Transverse colon (tissue), 4 donors: ENCODE data around the gene MYH7. TPM values are rescaled to one million over a fixed set of nuclear protein-coding genes. Genes with fewer than 3 reads are reported as not detected.

Experiments
- DNase-seq: peaks from one replicate; pipeline ENCODE4 v3.0.0-alpha.2; 2019
- H3K27ac ChIP-seq, 4 donors: fragments of 200-600 bp; sonication (generic); 2 replicates each; pipeline ENCODE4 v1.5.1; 2016 to 2018; ENCODE audit warnings: inconsistent platforms in 4 of 4
- H3K27me3 ChIP-seq: fragments of 200-600 bp; sonication (generic); 2 replicates; pipeline ENCODE4 v1.5.1; 2017; ENCODE audit warnings: inconsistent platforms
- H3K36me3 ChIP-seq, 4 donors: fragments of 200-600 bp; sonication (generic); 2 replicates each; pipeline ENCODE4 v1.5.1; 2017 to 2019; ENCODE audit warnings: inconsistent platforms in 4 of 4
- H3K4me1 ChIP-seq, 4 donors: fragments of 200-600 bp; sonication (generic); 2 replicates each; pipeline ENCODE4 v1.5.1; 2017 to 2020; ENCODE audit warnings: inconsistent platforms in 4 of 4
- H3K4me3 ChIP-seq, 4 donors: fragments of 200-600 bp; sonication (generic); 1 replicate in 1 of 4; 2 replicates in 3 of 4; pipeline versions ENCODE4 v1.5.1 to v1.6.1; 2017 to 2019; ENCODE audit warnings: inconsistent platforms in 4 of 4
- H3K9me3 ChIP-seq, 2 donors: fragments of 200-600 bp; sonication (generic); 2 replicates each; pipeline ENCODE4 v1.5.1; 2017 to 2019; ENCODE audit warnings: inconsistent platforms in 2 of 2
- EP300 ChIP-seq: sonication (generic); formaldehyde crosslinking; IDR thresholded peaks from one replicate; pipeline ENCODE4 v1.6.1; 2017; ENCODE audit warnings: antibody characterized with exemption, low read depth
- POLR2A ChIP-seq: fragments of 450-650 bp; IDR thresholded peaks from one replicate; pipeline ENCODE4 v1.6.1; 2016; ENCODE audit warnings: antibody characterized with exemption, mild to moderate bottlenecking, moderate library complexity
- POLR2AphosphoS5 ChIP-seq, 3 donors: sonication (generic); formaldehyde crosslinking; IDR thresholded peaks; one replicate each; pipeline ENCODE4 v1.6.1; 2016; ENCODE audit warnings: antibody characterized with exemption in 3 of 3
- WGBS, 2 donors: methylation state at CpG; one replicate each; pipeline ENCODE4 v1.1.5; 2018; ENCODE audit warnings: low coverage in 1 of 2; 5-methylcytosine and 5-hydroxymethylcytosine counted together
- in situ Hi-C, 4 donors: fragments of 200-750 bp; cut with MboI; loops; one replicate each; pipeline versions ENCODE4 v1.15.0 to v1.15.1; 2017; ENCODE audit warnings: low sequenced_read_pairs in 3 of 4, low pct_ligation_motif_present in 1 of 4, low pct_unique_long_range_greater_than_20kb in 1 of 4
- intact Hi-C: fragments of 100-400 bp; cut with DNase I; formaldehyde crosslinking; loops from one replicate; pipeline ENCODE4 v1.15.1; 2023; ENCODE audit warnings: low total_unique reads
- total RNA-seq, 4 donors: library from RNA; depleted of rRNA; stranded (reverse); fragments of >200 nt; gene quantifications; one replicate each; pipeline ENCODE4 v1.1.0, GENCODE V29; 2016
- TF ChIP-seq, protein P1 (sequence below), 5 experiments: fragments of 200-600 bp in 3 of 5; fragments of 450-650 bp in 2 of 5; sonication (generic) in 3 of 5; IDR thresholded peaks; 1 replicate in 2 of 5; 2 replicates in 3 of 5; pipeline ENCODE4 v1.5.1; 2016 to 2017; ENCODE audit warnings: antibody characterized with exemption in 5 of 5, inconsistent platforms in 3 of 5, mild to moderate bottlenecking in 2 of 5, moderate library complexity in 1 of 5

MYH7 gene
- total RNA-seq, 4 donors from 2014 or later = 0.64 to 2.9 TPM; not detected in 2

DNA sequence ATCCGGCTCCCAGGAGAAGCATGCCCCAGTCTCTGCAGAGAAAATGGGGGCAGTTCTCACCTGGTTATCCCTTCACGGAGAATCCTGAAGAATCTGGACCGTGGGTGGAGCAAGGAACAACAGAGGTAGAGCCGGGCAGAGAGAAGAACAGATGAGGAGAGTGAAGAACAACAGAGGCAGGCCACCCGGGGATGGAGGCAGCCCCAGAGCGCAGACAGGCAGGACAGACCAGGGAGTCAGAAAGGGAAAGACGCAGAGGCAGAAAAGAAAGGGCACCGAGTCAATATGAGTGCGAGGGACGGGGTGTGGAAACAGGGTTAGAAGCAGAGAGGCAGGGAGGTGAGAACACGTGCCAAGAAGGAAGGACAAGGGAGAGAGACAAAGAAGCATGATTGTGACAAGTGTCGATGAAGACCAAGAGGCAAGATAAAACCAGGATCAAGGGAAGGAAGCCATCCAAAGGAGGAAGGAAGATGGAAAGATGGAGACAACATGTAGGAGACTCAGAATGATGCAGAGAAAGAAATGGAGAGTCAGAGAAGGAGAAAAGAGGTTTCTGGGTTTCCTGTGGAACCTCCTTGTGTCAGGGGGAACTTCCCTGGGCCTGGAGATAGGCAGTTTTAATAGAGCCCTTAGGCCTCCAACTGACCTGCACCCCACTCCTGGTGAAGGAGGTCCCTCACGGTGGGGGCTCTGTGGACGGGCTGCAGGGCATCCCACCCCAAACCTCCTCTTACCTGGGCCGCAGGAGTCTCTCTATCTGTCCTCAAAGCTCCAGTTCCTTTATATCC lies 27.7 kb downstream of the MYH7 start, which contains the start of gene MYH6:
Gene MYH6, minus strand, starts transcription at position 758 of the 791 bp plus-strand sequence. CDS start 1,050 bp downstream, outside the sequence.
- WGBS, 2 donors = 66 to 73% methylated on average over 10 to 15 of the region's 15 CpGs
- in situ Hi-C loops = no loop called here
- H3K27me3 ChIP-seq = no peaks in the 10 kb centered on the region

DNA sequence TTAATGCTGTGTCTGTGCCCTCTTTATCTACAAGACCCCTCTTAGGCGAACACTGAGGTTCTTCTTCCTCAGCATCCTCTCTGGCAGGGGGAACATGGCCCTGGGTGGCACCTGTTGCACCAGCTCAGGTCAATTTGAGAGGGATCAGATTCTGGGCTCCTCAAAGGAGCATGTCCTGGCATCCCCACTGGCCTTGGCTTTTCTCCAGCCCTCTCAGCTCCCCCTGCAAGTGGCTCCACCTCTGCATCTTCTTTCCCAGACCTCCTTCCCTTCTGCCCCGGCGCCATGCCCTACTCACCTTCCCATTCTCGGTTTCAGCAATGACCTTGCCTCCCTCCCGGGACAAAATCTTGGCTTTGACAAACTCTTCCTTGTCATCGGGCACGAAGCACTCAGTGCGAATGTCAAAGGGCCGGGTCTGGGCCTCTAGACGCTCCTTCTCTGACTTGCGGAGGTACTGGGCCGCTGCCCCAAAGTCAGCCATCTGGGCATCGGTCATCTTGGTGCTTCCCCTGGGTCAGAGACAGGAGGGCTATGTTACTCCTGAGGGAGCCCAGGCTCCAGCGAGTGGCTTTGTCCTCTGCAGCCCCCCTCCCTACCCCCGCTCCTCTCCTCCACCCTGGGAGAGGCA lies 28.6 kb downstream of the MYH7 start:
- Histone ChIP-seq H3K4me1 (no peaks in the 10 kb centered on the region), H3K27ac (no peak overlapping the region), H3K4me3 (no peak overlapping the region), H3K9me3 (no peaks in the 10 kb centered on the region), H3K36me3 (no peaks in the 10 kb centered on the region), H3K27me3 (peaks cover 4% of the 10 kb centered on the region)
- WGBS, 2 donors = 82 to 88% methylated on average over 7 to 15 of the region's 15 CpGs
- DNase-seq = no peak
- TF ChIP-seq POLR2A = no peak
- TF ChIP-seq EP300 = no peak
- no peak for TF ChIP-seq POLR2AphosphoS5 (IDR thresholded peaks at IDR 0.05)
- TF ChIP-seq, protein P1, sequence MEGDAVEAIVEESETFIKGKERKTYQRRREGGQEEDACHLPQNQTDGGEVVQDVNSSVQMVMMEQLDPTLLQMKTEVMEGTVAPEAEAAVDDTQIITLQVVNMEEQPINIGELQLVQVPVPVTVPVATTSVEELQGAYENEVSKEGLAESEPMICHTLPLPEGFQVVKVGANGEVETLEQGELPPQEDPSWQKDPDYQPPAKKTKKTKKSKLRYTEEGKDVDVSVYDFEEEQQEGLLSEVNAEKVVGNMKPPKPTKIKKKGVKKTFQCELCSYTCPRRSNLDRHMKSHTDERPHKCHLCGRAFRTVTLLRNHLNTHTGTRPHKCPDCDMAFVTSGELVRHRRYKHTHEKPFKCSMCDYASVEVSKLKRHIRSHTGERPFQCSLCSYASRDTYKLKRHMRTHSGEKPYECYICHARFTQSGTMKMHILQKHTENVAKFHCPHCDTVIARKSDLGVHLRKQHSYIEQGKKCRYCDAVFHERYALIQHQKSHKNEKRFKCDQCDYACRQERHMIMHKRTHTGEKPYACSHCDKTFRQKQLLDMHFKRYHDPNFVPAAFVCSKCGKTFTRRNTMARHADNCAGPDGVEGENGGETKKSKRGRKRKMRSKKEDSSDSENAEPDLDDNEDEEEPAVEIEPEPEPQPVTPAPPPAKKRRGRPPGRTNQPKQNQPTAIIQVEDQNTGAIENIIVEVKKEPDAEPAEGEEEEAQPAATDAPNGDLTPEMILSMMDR (IDR thresholded peaks at IDR 0.05) = no peak
- in situ Hi-C loops = no loop called here
- intact Hi-C loops = no loop called here

More for the DNA sequence above, 27.7 kb downstream of the MYH7 start, which contains the start of gene MYH6:
- intact Hi-C loops = no loop called here
- H3K4me3 ChIP-seq = no peak within 1 kb of the TSS
- no peak for DNase-seq
- no peak within 1 kb of the TSS for H3K27ac ChIP-seq
- TF ChIP-seq POLR2AphosphoS5 (IDR thresholded peaks at IDR 0.05) (no peak), POLR2A (no peak), EP300 (no peak)
- TF ChIP-seq, protein P1 (IDR thresholded peaks at IDR 0.05) = no peak
- no peaks in the 10 kb centered on the region for H3K4me1 ChIP-seq
- no peaks in the 10 kb centered on the region for H3K36me3 ChIP-seq
- H3K9me3 ChIP-seq = no peaks in the 10 kb centered on the region

DNA sequence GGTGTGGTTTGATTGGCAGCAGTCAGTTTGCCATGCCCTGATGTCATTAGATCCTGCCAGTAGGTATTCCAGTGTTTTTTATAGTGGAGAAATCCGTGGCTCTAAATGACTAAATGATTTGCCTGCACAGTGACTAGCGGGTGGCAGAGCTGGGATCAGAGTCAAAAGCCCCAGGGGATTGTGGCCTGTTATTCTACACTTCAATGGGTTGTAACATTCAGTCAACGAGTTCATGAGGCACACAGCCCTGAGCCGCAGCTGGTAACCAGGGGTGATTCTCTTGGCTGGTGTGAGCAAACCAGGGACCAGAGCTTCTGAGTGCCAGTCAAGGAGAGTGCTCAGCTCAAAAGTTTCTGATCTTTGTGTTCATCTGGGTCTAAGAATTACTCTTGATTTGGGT lies 29.2 kb downstream of the MYH7 start:
- in situ Hi-C loops (no loop called here), intact Hi-C loops (no loop called here)
- H3K4me3 ChIP-seq = no peak overlapping the region
- TF ChIP-seq POLR2AphosphoS5 (IDR thresholded peaks at IDR 0.05) = no peak
- TF ChIP-seq, protein P1 (IDR thresholded peaks at IDR 0.05) = no peak
- TF ChIP-seq EP300 = no peak
- no peak for TF ChIP-seq POLR2A
- no peak for DNase-seq
- H3K36me3 ChIP-seq = no peaks in the 10 kb centered on the region
- H3K27me3 ChIP-seq = peaks cover 4% of the 10 kb centered on the region
- WGBS, 2 donors = 59 to 100% methylated on average over 1 to 4 of the region's 4 CpGs
- no peaks in the 10 kb centered on the region for H3K9me3 ChIP-seq
- H3K4me1 ChIP-seq = no peaks in the 10 kb centered on the region
- H3K27ac ChIP-seq = no peak overlapping the region

DNA sequence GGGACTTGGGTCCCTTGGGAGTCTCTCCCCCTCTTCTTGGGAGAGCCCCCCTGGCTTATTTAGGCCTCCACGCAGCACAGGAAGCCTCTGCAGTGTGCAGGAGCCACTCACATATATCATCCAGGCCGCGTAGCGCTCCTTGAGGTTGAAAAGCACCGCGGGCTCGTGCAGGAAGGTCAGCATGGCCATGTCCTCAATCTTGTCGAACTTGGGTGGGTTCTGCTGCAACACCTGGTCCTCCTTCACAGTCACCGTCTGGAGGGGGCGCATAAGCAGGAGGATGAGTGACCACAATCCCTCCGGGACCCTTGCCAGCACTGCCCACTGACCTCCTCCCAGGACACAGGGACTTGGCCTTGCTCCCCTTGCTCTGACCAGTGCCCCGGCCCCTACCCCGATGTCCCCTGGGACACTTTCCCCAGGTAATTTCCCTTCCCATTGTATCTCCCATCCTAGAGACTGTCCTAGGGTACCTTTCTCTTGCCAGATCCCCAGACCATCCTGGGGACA lies 29.9 kb downstream of the MYH7 start:
- intact Hi-C loops = no loop called here
- WGBS, 2 donors = 73% methylated on average over 13 of the region's 13 CpGs; no CpG with 5 or more reads in 1 of the 2 donors
- TF ChIP-seq, protein P1 (IDR thresholded peaks at IDR 0.05) = no peak
- TF ChIP-seq POLR2AphosphoS5 (IDR thresholded peaks at IDR 0.05) = no peak
- TF ChIP-seq POLR2A = no peak
- TF ChIP-seq EP300 = no peak

More for the DNA sequence above, 29.9 kb downstream of the MYH7 start:
- Histone ChIP-seq H3K27me3 (peaks cover 4% of the 10 kb centered on the region), H3K9me3 (no peaks in the 10 kb centered on the region), H3K4me1 (no peaks in the 10 kb centered on the region), H3K4me3 (no peak overlapping the region), H3K36me3 (no peaks in the 10 kb centered on the region), H3K27ac (no peak overlapping the region)
- DNase-seq = no peak
- in situ Hi-C loops = no loop called here
